ENCODE results near the gene FXR1.
A peak's percentile ranks its signal among the peaks of the same experiment; 100 is the strongest.
"Not testable (repeated sequence)": the region's sequence is repeated elsewhere in the genome, so short reads cannot be mapped to it uniquely, and the experiment has no call there.

Gene FXR1

GRCh38 chr3:180990505-180990904 is 78.0 kb downstream of the FXR1 start:
- no peaks in the 10 kb centered on the region for H3K27me3 ChIP-seq (ENCODE audit: insufficient read depth, low read length)
- peak overlapping the region; percentile 50 for H2AFZ ChIP-seq (ENCODE audit: low read depth, low read length)
- H3K4me3 ChIP-seq (ENCODE audit: low read length), result peak overlapping the region; percentile 71

GRCh38 chr3:180996415-180996932 is 84.0 kb downstream of the FXR1 start:
- no peak overlapping the region for H2AFZ ChIP-seq (ENCODE audit: low read depth, low read length)
- no peaks in the 10 kb centered on the region for H3K4me1 ChIP-seq (ENCODE audit: insufficient read depth, low read length)
- H3K4me3 ChIP-seq (ENCODE audit: low read length), result no peak overlapping the region
- H3K9me3 ChIP-seq (ENCODE audit: low read length), result no peaks in the 10 kb centered on the region
- H3K27me3 ChIP-seq (ENCODE audit: insufficient read depth, low read length), result no peaks in the 10 kb centered on the region
- H3K36me3 ChIP-seq (ENCODE audit: insufficient read depth, low read length), result no peaks in the 10 kb centered on the region

More at GRCh38 chr3:180990505-180990904, 78.0 kb downstream of the FXR1 start:
- Histone ChIP-seq H3K4me1 (ENCODE audit: insufficient read depth, low read length) (peaks cover 9% of the 10 kb centered on the region), H3K36me3 (ENCODE audit: insufficient read depth, low read length) (peaks cover 16% of the 10 kb centered on the region), H3K9me3 (ENCODE audit: low read length) (no peaks in the 10 kb centered on the region)

- H3K4me3 ChIP-seq (ENCODE audit: low read length); H3K9me3 ChIP-seq (ENCODE audit: low read length); H2AFZ ChIP-seq (ENCODE audit: low read depth, low read length); H3K36me3 ChIP-seq (ENCODE audit: insufficient read depth, low read length); H3K27me3 ChIP-seq (ENCODE audit: insufficient read depth, low read length); H3K4me1 ChIP-seq (ENCODE audit: insufficient read depth, low read length): not testable (repeated sequence)
These were observed 89.9 kb downstream of the FXR1 start for GRCh38 chr3:181002331-181002730.

GRCh38 chr3:181003469-181003868 is 91.0 kb downstream of the FXR1 start:
- H3K27me3 ChIP-seq (ENCODE audit: insufficient read depth, low read length); H2AFZ ChIP-seq (ENCODE audit: low read depth, low read length); H3K4me1 ChIP-seq (ENCODE audit: insufficient read depth, low read length); H3K36me3 ChIP-seq (ENCODE audit: insufficient read depth, low read length); H3K9me3 ChIP-seq (ENCODE audit: low read length); H3K4me3 ChIP-seq (ENCODE audit: low read length): not testable (repeated sequence)

GRCh38 chr3:181006541-181006940 is 94.1 kb downstream of the FXR1 start:
- Histone ChIP-seq H3K4me3 (ENCODE audit: low read length) (no peak overlapping the region), H3K4me1 (ENCODE audit: insufficient read depth, low read length) (no peaks in the 10 kb centered on the region), H2AFZ (ENCODE audit: low read depth, low read length) (no peak overlapping the region), H3K27me3 (ENCODE audit: insufficient read depth, low read length) (no peaks in the 10 kb centered on the region), H3K9me3 (ENCODE audit: low read length) (no peaks in the 10 kb centered on the region), H3K36me3 (ENCODE audit: insufficient read depth, low read length) (no peaks in the 10 kb centered on the region)

- H3K4me1 ChIP-seq (ENCODE audit: insufficient read depth, low read length), result no peaks in the 10 kb centered on the region
- H2AFZ ChIP-seq (ENCODE audit: low read depth, low read length), result no peak overlapping the region
- H3K4me3 ChIP-seq (ENCODE audit: low read length), result no peak overlapping the region
- H3K9me3 ChIP-seq (ENCODE audit: low read length), result no peaks in the 10 kb centered on the region
- H3K27me3 ChIP-seq (ENCODE audit: insufficient read depth, low read length), result no peaks in the 10 kb centered on the region
- no peaks in the 10 kb centered on the region for H3K36me3 ChIP-seq (ENCODE audit: insufficient read depth, low read length)
These were observed 94.8 kb downstream of the FXR1 start for GRCh38 chr3:181007262-181007661.

- Histone ChIP-seq H2AFZ (ENCODE audit: low read depth, low read length) (no peak overlapping the region), H3K36me3 (ENCODE audit: insufficient read depth, low read length) (no peaks in the 10 kb centered on the region), H3K4me3 (ENCODE audit: low read length) (no peak overlapping the region), H3K4me1 (ENCODE audit: insufficient read depth, low read length) (no peaks in the 10 kb centered on the region), H3K9me3 (ENCODE audit: low read length) (no peaks in the 10 kb centered on the region), H3K27me3 (ENCODE audit: insufficient read depth, low read length) (no peaks in the 10 kb centered on the region)
These were observed 96.3 kb downstream of the FXR1 start for GRCh38 chr3:181008796-181009195.

GRCh38 chr3:181009225-181009624 is 96.8 kb downstream of the FXR1 start:
- no peaks in the 10 kb centered on the region for H3K9me3 ChIP-seq (ENCODE audit: low read length)
- H3K27me3 ChIP-seq (ENCODE audit: insufficient read depth, low read length), result no peaks in the 10 kb centered on the region
- no peaks in the 10 kb centered on the region for H3K4me1 ChIP-seq (ENCODE audit: insufficient read depth, low read length)

GRCh38 chr3:181017690-181018089 is 105.2 kb downstream of the FXR1 start:
- H3K36me3 ChIP-seq (ENCODE audit: insufficient read depth, low read length), result no peaks in the 10 kb centered on the region
- no peaks in the 10 kb centered on the region for H3K9me3 ChIP-seq (ENCODE audit: low read length)
- no peak overlapping the region for H2AFZ ChIP-seq (ENCODE audit: low read depth, low read length)
- no peak overlapping the region for H3K4me3 ChIP-seq (ENCODE audit: low read length)
- H3K4me1 ChIP-seq (ENCODE audit: insufficient read depth, low read length), result no peaks in the 10 kb centered on the region
- H3K27me3 ChIP-seq (ENCODE audit: insufficient read depth, low read length), result no peaks in the 10 kb centered on the region

More at GRCh38 chr3:181009225-181009624, 96.8 kb downstream of the FXR1 start:
- no peak overlapping the region for H2AFZ ChIP-seq (ENCODE audit: low read depth, low read length)
- H3K36me3 ChIP-seq (ENCODE audit: insufficient read depth, low read length), result no peaks in the 10 kb centered on the region
- H3K4me3 ChIP-seq (ENCODE audit: low read length), result no peak overlapping the region

GRCh38 chr3:181025204-181025603 is 112.7 kb downstream of the FXR1 start:
- Histone ChIP-seq H3K27me3 (ENCODE audit: insufficient read depth, low read length) (no peaks in the 10 kb centered on the region), H3K4me1 (ENCODE audit: insufficient read depth, low read length) (no peaks in the 10 kb centered on the region), H3K9me3 (ENCODE audit: low read length) (peaks cover 2% of the 10 kb centered on the region), H2AFZ (ENCODE audit: low read depth, low read length) (no peak overlapping the region), H3K36me3 (ENCODE audit: insufficient read depth, low read length) (no peaks in the 10 kb centered on the region), H3K4me3 (ENCODE audit: low read length) (no peak overlapping the region)

GRCh38 chr3:181030948-181031347 is 118.5 kb downstream of the FXR1 start:
- no peak overlapping the region for H2AFZ ChIP-seq (ENCODE audit: low read depth, low read length)
- no peaks in the 10 kb centered on the region for H3K36me3 ChIP-seq (ENCODE audit: insufficient read depth, low read length)
- no peak overlapping the region for H3K4me3 ChIP-seq (ENCODE audit: low read length)
- no peaks in the 10 kb centered on the region for H3K4me1 ChIP-seq (ENCODE audit: insufficient read depth, low read length)
- no peaks in the 10 kb centered on the region for H3K9me3 ChIP-seq (ENCODE audit: low read length)
- no peaks in the 10 kb centered on the region for H3K27me3 ChIP-seq (ENCODE audit: insufficient read depth, low read length)
